Pancreas (tissue), 10 donors: Measurements from ENCODE around the gene CEP350. TPM values are rescaled to one million over a fixed set of nuclear protein-coding genes. Genes with fewer than 3 reads are reported as not detected.

Experiments used
- ATAC-seq, 4 donors: fragments of 200-7000 bp; cut with Tn5 transposase; one replicate each; pipeline versions ENCODE4 v1.8.0 to v1.9.1; 2020; ENCODE audit warnings: mild to moderate bottlenecking in 4 of 4, moderate library complexity in 4 of 4
- DNase-seq, 6 donors: peaks; one replicate each; pipeline ENCODE4 v3.0.0-alpha.2; 2020
- FAIRE-seq: peaks from 2 replicates; lab custom pipeline; 2012; peaks lifted over from hg19 to GRCh38; lab: Jason Lieb, UNC
- H3K27ac ChIP-seq, 4 donors: fragments of 200-600 bp; sonication (generic); 1 replicate in 3 of 4; 2 replicates in 1 of 4; pipeline versions ENCODE4 v1.5.0 to v1.8.0; 2020
- H3K27me3 ChIP-seq, 4 donors: fragments of 200-600 bp; one replicate each; pipeline ENCODE4 v1.8.0; 2021
- H3K36me3 ChIP-seq, 3 donors: fragments of 200-600 bp; sonication (generic) in 1 of 3; one replicate each; pipeline versions ENCODE4 v1.5.0 to v1.8.0; 2020 to 2021
- H3K4me1 ChIP-seq, 3 donors: fragments of 200-600 bp; one replicate each; pipeline ENCODE4 v1.8.0; 2021
- H3K4me3 ChIP-seq, 4 donors: fragments of 200-600 bp; sonication (generic) in 2 of 4; one replicate each; pipeline versions ENCODE4 v1.5.0 to v1.8.0; 2020 to 2021
- H3K9me3 ChIP-seq, 4 donors: fragments of 200-600 bp; one replicate each; pipeline ENCODE4 v1.8.0; 2021
- WGBS, 2 donors: extraction: QIAGEN DNeasy Blood & Tissue Kit; methylation state at CpG; one replicate each; pipeline ENCODE4 v1.1.7; 2013; 5-methylcytosine and 5-hydroxymethylcytosine counted together
- intact Hi-C, 3 donors: fragments of 100-400 bp; cut with DNase I; formaldehyde crosslinking; loops; one replicate each; pipeline versions ENCODE4 v1.11.1 to v1.14.2; 2022
- polyA plus RNA-seq, 2 donors: library from polyadenylated mRNA; stranded (reverse); fragments of 200-250 nt; gene quantifications; one replicate each; pipeline ENCODE4 v1.2.3, GENCODE V29; 2013
- total RNA-seq, 6 donors: library from RNA; stranded (reverse); fragmentation: NEBNext Ultra II Directional in 4 of 6; extraction: Animal tissue kit (Norgen Biotek cat#: 25700) in 4 of 6; gene quantifications; one replicate each; pipeline versions ENCODE4 v1.2.1 to v1.2.4, GENCODE V29; 2021 to 2023
- TF ChIP-seq, protein P1 (sequence below), 4 donors: fragments of 200-600 bp; sonication (generic) in 3 of 4; IDR thresholded peaks; one replicate each; pipeline versions ENCODE4 v1.5.0 to v1.8.0; 2021; ENCODE audit warnings: antibody characterized with exemption in 4 of 4
- donor health status: healthy with polysubstance abuse.
- donor health status: DM: no; HTN: no; CAD: no; lungs with moderate emphysema.
- donor health status: DM: no; HTN: no; CAD: no.
- donor health status: control.
- donor health status: control.
- donor health status: Bipolar disorder and iron deficiency.
- donor health status: DM: yes; HTN: yes; CAD: no.
- donor health status: DM: no; HTN: no; CAD: no.
- donor health status: DM: no; HTN: no; CAD: no.
- donor health status: DM: yes; HTN: yes; CAD: no.

The CEP350 gene
- total and polyA plus RNA-seq, 8 donors, result 4.6 to 30.8 (median 21.4) TPM

GRCh38 chr1:180160357-180160756, 205.7 kb downstream of the CEP350 start:
- FAIRE-seq, result no peak
- Histone ChIP-seq H3K9me3 (no peaks in the 10 kb centered on the region), H3K27ac (no peak overlapping the region), H3K27me3 (no peaks in the 10 kb centered on the region), H3K4me3 (no peak overlapping the region), H3K36me3 (no peaks in the 10 kb centered on the region), H3K4me1 (peaks cover 19 to 52% (median 52%) of the 10 kb centered on the region in 3 donors)
- 88 to 96% methylated on average over 1 of the region's 1 CpG for WGBS, 2 donors
- no peak for DNase-seq
- intact Hi-C loops, result no loop called here
- TF ChIP-seq, protein P1, sequence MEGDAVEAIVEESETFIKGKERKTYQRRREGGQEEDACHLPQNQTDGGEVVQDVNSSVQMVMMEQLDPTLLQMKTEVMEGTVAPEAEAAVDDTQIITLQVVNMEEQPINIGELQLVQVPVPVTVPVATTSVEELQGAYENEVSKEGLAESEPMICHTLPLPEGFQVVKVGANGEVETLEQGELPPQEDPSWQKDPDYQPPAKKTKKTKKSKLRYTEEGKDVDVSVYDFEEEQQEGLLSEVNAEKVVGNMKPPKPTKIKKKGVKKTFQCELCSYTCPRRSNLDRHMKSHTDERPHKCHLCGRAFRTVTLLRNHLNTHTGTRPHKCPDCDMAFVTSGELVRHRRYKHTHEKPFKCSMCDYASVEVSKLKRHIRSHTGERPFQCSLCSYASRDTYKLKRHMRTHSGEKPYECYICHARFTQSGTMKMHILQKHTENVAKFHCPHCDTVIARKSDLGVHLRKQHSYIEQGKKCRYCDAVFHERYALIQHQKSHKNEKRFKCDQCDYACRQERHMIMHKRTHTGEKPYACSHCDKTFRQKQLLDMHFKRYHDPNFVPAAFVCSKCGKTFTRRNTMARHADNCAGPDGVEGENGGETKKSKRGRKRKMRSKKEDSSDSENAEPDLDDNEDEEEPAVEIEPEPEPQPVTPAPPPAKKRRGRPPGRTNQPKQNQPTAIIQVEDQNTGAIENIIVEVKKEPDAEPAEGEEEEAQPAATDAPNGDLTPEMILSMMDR (IDR thresholded peaks at IDR 0.05), result no peak
- ATAC-seq, result no peak

DNA sequence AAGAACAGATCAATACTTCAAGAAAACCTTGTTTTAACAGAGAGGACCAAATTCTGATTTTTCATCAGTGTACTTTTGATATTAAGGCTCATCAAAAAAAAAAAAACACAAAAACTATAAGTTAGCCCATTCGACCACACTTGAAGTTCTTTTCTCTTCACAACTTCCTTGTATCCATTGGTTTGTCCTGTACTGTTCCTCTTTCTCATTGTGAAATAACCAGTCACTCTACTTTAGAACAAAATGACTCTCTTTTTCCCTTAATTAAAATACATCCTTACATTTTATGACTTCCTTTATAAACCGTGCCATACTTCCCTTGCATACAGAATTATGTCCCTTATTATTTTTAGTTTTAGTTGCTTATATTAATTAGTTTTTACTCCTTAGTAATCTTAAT, 208.4 kb downstream of the CEP350 start:
- Histone ChIP-seq H3K36me3 (no peaks in the 10 kb centered on the region), H3K4me1 (peaks cover 26 to 54% (median 51%) of the 10 kb centered on the region in 3 donors), H3K27me3 (no peaks in the 10 kb centered on the region), H3K27ac (peak overlapping the region in 1 of 4 donors; percentile 19), H3K4me3 (no peak overlapping the region), H3K9me3 (no peaks in the 10 kb centered on the region)
- DNase-seq, result no peak
- intact Hi-C loops, result no loop called here
- TF ChIP-seq, protein P1 (IDR thresholded peaks at IDR 0.05), result no peak
- FAIRE-seq, result no peak
- WGBS, 2 donors, result 62 to 64% methylated on average over 2 of the region's 2 CpGs
- ATAC-seq, result no peak

Other genes with a start within 250 kb of the CEP350 start
- under 1 TPM in 3 of 6 donors, not detected in 3; 0.06 to 0.18 (median 0.12) TPM for gene FAM163A, start 211.5 kb upstream of the CEP350 start, total RNA-seq
- under 1 TPM; 0.15 to 0.28 TPM for gene FAM163A, start 211.5 kb upstream of the CEP350 start, polyA plus RNA-seq
- 10 to 100 TPM; 25.7 to 69.4 (median 38.7) TPM for gene TOR1AIP2, start 77.0 kb upstream of the CEP350 start, total RNA-seq
- 10 to 100 TPM in 1 of 2 donors, 1 to 10 TPM in 1; 9.7 to 12.2 TPM for gene TOR1AIP2, start 77.0 kb upstream of the CEP350 start, polyA plus RNA-seq
- 10 to 100 TPM; 13.7 to 29.9 (median 21.2) TPM for gene TOR1AIP1, start 72.5 kb upstream of the CEP350 start, total RNA-seq
- gene TOR1AIP1, start 72.5 kb upstream of the CEP350 start, polyA plus RNA-seq, result 10 to 100 TPM in 1 of 2 donors, 1 to 10 TPM in 1; 8.8 to 18.0 TPM
- 100 to 1,000 TPM in 4 of 6 donors, 10 to 100 TPM in 2; 67.5 to 143 (median 123) TPM for gene QSOX1, start 200.1 kb downstream of the CEP350 start, total RNA-seq
- 100 to 1,000 TPM in 1 of 2 donors, 10 to 100 TPM in 1; 85.1 to 117 TPM for gene QSOX1, start 200.1 kb downstream of the CEP350 start, polyA plus RNA-seq